OCI-LY7 (cell line): ENCODE data around the gene MYOCD.

ENCODE experiments used
- EZH2phosphoT487 ChIP-seq: fragments of 200-600 bp; sonication (generic); IDR thresholded peaks from 2 replicates; pipeline ENCODE4 v1.6.1; 2018; ENCODE audit warnings: low read depth, borderline replicate concordance, mild to moderate bottlenecking, mixed run types, antibody characterized with exemption, low read length, moderate library complexity, mixed read lengths
- TF ChIP-seq, protein P1 (sequence below): fragments of 200-600 bp; sonication (generic); conservative IDR thresholded peaks from 2 replicates; pipeline ENCODE4 v1.5.1; 2014; ENCODE audit warnings: mild to moderate bottlenecking, antibody characterized with exemption, low read length, moderate library complexity, mixed read lengths

DNA sequence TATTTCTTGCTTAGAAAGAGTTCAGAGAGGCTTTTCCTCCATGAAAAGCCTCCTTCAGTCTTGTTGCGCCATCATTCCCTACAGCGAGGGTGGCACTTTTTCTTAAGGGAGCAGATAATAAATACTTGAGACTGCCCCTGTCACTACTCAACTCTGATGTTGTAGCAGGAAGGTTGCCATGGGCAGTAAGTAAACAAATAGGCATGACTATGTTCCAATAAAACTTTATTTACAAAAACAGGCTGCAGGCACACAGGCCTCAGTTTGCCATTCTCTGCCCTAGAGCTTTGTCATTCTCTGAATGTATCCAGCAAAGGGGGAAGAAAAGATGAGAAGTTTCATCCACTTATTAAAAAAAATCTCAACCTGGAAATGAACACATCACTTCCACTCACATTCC, 60.4 kb downstream of the MYOCD start:
- TF ChIP-seq, protein P1, sequence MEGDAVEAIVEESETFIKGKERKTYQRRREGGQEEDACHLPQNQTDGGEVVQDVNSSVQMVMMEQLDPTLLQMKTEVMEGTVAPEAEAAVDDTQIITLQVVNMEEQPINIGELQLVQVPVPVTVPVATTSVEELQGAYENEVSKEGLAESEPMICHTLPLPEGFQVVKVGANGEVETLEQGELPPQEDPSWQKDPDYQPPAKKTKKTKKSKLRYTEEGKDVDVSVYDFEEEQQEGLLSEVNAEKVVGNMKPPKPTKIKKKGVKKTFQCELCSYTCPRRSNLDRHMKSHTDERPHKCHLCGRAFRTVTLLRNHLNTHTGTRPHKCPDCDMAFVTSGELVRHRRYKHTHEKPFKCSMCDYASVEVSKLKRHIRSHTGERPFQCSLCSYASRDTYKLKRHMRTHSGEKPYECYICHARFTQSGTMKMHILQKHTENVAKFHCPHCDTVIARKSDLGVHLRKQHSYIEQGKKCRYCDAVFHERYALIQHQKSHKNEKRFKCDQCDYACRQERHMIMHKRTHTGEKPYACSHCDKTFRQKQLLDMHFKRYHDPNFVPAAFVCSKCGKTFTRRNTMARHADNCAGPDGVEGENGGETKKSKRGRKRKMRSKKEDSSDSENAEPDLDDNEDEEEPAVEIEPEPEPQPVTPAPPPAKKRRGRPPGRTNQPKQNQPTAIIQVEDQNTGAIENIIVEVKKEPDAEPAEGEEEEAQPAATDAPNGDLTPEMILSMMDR = no peak
- TF ChIP-seq EZH2phosphoT487 = no peak
